Mesenchymal stem cell (in vitro differentiated cells and primary cell): ENCODE measurements around the gene SLC6A5.

Source experiments
- DNase-seq: peaks from one replicate; pipeline ENCODE4 v3.0.0-alpha.2; 2013
- H2AFZ ChIP-seq: one replicate; pipeline ENCODE4 v1.6.1; 2013; ENCODE audit warnings: low read depth, mild to moderate bottlenecking, control low read depth, inconsistent platforms, low read length, moderate library complexity
- H2AK5ac ChIP-seq: 2 replicates; pipeline ENCODE4 v1.6.1; 2013; ENCODE audit warnings: low read length, moderate library complexity, mild to moderate bottlenecking, inconsistent platforms; ENCODE audit not compliant: severe bottlenecking
- H2BK120ac ChIP-seq: one replicate; pipeline ENCODE4 v1.6.1; 2013; ENCODE audit warnings: low read depth, mild to moderate bottlenecking, inconsistent platforms, low read length, moderate library complexity
- H2BK12ac ChIP-seq, 2 experiments: one replicate each; pipeline ENCODE4 v1.6.1; 2013; ENCODE audit warnings: inconsistent platforms in 2 of 2, low read length in 2 of 2, mild to moderate bottlenecking in 2 of 2, moderate library complexity in 2 of 2, control low read depth in 1 of 2
- H2BK15ac ChIP-seq: one replicate; pipeline ENCODE4 v1.6.1; 2013; ENCODE audit warnings: mild to moderate bottlenecking, low read depth, inconsistent platforms; ENCODE audit not compliant: poor library complexity, severe bottlenecking
- H2BK5ac ChIP-seq: 2 replicates; pipeline ENCODE4 v1.6.1; 2013; ENCODE audit warnings: low read depth, mild to moderate bottlenecking, low read length, control low read depth, inconsistent platforms; ENCODE audit not compliant: poor library complexity, severe bottlenecking
- H3K14ac ChIP-seq, 2 experiments: one replicate each; pipeline ENCODE4 v1.6.1; 2013; ENCODE audit warnings: inconsistent platforms in 2 of 2, low read length in 2 of 2, control low read depth in 1 of 2, mild to moderate bottlenecking in 1 of 2, moderate library complexity in 1 of 2
- H3K18ac ChIP-seq, 2 experiments: one replicate each; pipeline ENCODE4 v1.6.1; 2013; ENCODE audit warnings: inconsistent platforms in 2 of 2, low read length in 2 of 2, control low read depth in 1 of 2, low read depth in 1 of 2, mild to moderate bottlenecking in 1 of 2
- H3K23ac ChIP-seq, 2 experiments: one replicate each; pipeline ENCODE4 v1.6.1; 2013; ENCODE audit warnings: inconsistent platforms in 2 of 2, low read length in 2 of 2, mild to moderate bottlenecking in 2 of 2, moderate library complexity in 2 of 2, control low read depth in 1 of 2
- H3K27ac ChIP-seq: 2 replicates; pipeline ENCODE4 v1.5.1; 2013; ENCODE audit warnings: mild to moderate bottlenecking, moderate library complexity, low read length, control low read depth, inconsistent platforms; ENCODE audit not compliant: poor library complexity, severe bottlenecking
- H3K27me3 ChIP-seq, 2 experiments: 2 replicates each; pipeline versions ENCODE4 v1.6.1 to v1.7.0; 2013; ENCODE audit warnings: low read length in 2 of 2, mild to moderate bottlenecking in 2 of 2, moderate library complexity in 2 of 2, control low read depth in 1 of 2, inconsistent platforms in 1 of 2; ENCODE audit not compliant: control insufficient read depth in 1 of 2, insufficient read depth in 1 of 2
- H3K36me3 ChIP-seq, 2 experiments: 2 replicates each; pipeline versions ENCODE4 v1.6.1 to v1.7.0; 2013; ENCODE audit warnings: low read length in 2 of 2, control low read depth in 1 of 2, inconsistent platforms in 1 of 2, low read depth in 1 of 2, mild to moderate bottlenecking in 1 of 2; ENCODE audit not compliant: insufficient read depth in 2 of 2, control insufficient read depth in 1 of 2
- H3K4ac ChIP-seq, 2 experiments: one replicate each; pipeline ENCODE4 v1.6.1; 2013; ENCODE audit warnings: inconsistent platforms in 2 of 2, low read length in 2 of 2, mild to moderate bottlenecking in 2 of 2, moderate library complexity in 2 of 2, control low read depth in 1 of 2, low read depth in 1 of 2
- H3K4me1 ChIP-seq: 2 replicates; pipeline ENCODE4 v1.6.1; 2013; ENCODE audit warnings: low read depth, low read length, control low read depth; ENCODE audit not compliant: control insufficient read depth, insufficient read depth
- H3K4me2 ChIP-seq: 2 replicates; pipeline ENCODE4 v1.6.1; 2013; ENCODE audit warnings: low read length, mild to moderate bottlenecking, inconsistent platforms; ENCODE audit not compliant: poor library complexity, severe bottlenecking
- H3K4me3 ChIP-seq, 2 experiments: 2 replicates each; pipeline versions ENCODE4 v1.5.1 to v1.7.0; 2013; ENCODE audit warnings: low read length in 2 of 2, mild to moderate bottlenecking in 2 of 2, control low read depth in 1 of 2, low read depth in 1 of 2; ENCODE audit not compliant: insufficient read depth in 1 of 2
- H3K79me1 ChIP-seq: replicated peaks from 2 replicates; pipeline ENCODE4 v1.6.1; 2013; ENCODE audit warnings: mild to moderate bottlenecking, control low read depth, low read length, inconsistent platforms; ENCODE audit not compliant: poor library complexity, severe bottlenecking
- H3K9ac ChIP-seq: 2 replicates; pipeline ENCODE4 v1.7.0; 2013; ENCODE audit warnings: mild to moderate bottlenecking, low read length, moderate library complexity
- H3K9me3 ChIP-seq: 2 replicates; pipeline ENCODE4 v1.7.0; 2013; ENCODE audit warnings: mild to moderate bottlenecking, low read length; ENCODE audit not compliant: control insufficient read depth
- H4K8ac ChIP-seq: one replicate; pipeline ENCODE4 v1.6.1; 2013; ENCODE audit warnings: inconsistent platforms, mild to moderate bottlenecking, low read length, moderate library complexity
- H4K91ac ChIP-seq: one replicate; pipeline ENCODE4 v1.6.1; 2013; ENCODE audit warnings: mild to moderate bottlenecking, low read length, inconsistent platforms
- WGBS: methylation state at CpG from one replicate; pipeline ENCODE4 v1.1.7; 2013; ENCODE audit warnings: mixed read lengths; 5-methylcytosine and 5-hydroxymethylcytosine counted together

Gene SLC6A5

GRCh38 chr11:20707876-20708275 is 108.5 kb downstream of the SLC6A5 start:
- Histone ChIP-seq H3K18ac (no peak overlapping the region), H2AFZ (no peak overlapping the region), H2AK5ac (no peak overlapping the region), H3K4me3 (no peak overlapping the region), H3K27ac (no peak overlapping the region), H3K4me1 (no peaks in the 10 kb centered on the region), H2BK120ac (no peak overlapping the region), H3K23ac (no peak overlapping the region), H3K9ac (no peak overlapping the region), H3K9me3 (no peaks in the 10 kb centered on the region), H3K27me3 (no peaks in the 10 kb centered on the region), H4K8ac (no peak overlapping the region), H2BK12ac (no peak overlapping the region), H3K14ac (no peak overlapping the region), H2BK15ac (no peak overlapping the region), H4K91ac (no peak overlapping the region), H3K79me1 (no peaks in the 10 kb centered on the region), H3K4me2 (no peak overlapping the region), H3K36me3 (no peaks in the 10 kb centered on the region), H2BK5ac (no peak overlapping the region), H3K4ac (no peak overlapping the region)
- no peak for DNase-seq
- 65% methylated on average over 6 of the region's 6 CpGs for WGBS
